ENCODE results near the gene LRRIQ1.
"Not testable (repeated sequence)": the region's sequence is repeated elsewhere in the genome, so short reads cannot be mapped to it uniquely, and the experiment has no call there.

The LRRIQ1 gene

GRCh38 chr12:85224339-85224738 lies 188.2 kb downstream of the LRRIQ1 start:
- H3K9me3 ChIP-seq (ENCODE audit: insufficient read depth, low read depth, low read length); H3K36me3 ChIP-seq (ENCODE audit: insufficient read depth, low read depth, low read length); H3K27ac ChIP-seq (ENCODE audit: low read length); H3K4me3 ChIP-seq (ENCODE audit: low read length); H3K27me3 ChIP-seq (ENCODE audit: insufficient read depth, low read length); H3K4me1 ChIP-seq (ENCODE audit: insufficient read depth, low read length); H3K9ac ChIP-seq (ENCODE audit: low read depth, low read length): not testable (repeated sequence)

GRCh38 chr12:85225501-85225900 lies 189.3 kb downstream of the LRRIQ1 start:
- no peaks in the 10 kb centered on the region for H3K9me3 ChIP-seq (ENCODE audit: insufficient read depth, low read depth, low read length)
- no peak overlapping the region for H3K4me3 ChIP-seq (ENCODE audit: low read length)
- no peaks in the 10 kb centered on the region for H3K4me1 ChIP-seq (ENCODE audit: insufficient read depth, low read length)
- H3K27me3 ChIP-seq (ENCODE audit: insufficient read depth, low read length): no peaks in the 10 kb centered on the region
- H3K36me3 ChIP-seq (ENCODE audit: insufficient read depth, low read depth, low read length): no peaks in the 10 kb centered on the region
- no peak overlapping the region for H3K27ac ChIP-seq (ENCODE audit: low read length)
- H3K9ac ChIP-seq (ENCODE audit: low read depth, low read length): no peak overlapping the region

DNA sequence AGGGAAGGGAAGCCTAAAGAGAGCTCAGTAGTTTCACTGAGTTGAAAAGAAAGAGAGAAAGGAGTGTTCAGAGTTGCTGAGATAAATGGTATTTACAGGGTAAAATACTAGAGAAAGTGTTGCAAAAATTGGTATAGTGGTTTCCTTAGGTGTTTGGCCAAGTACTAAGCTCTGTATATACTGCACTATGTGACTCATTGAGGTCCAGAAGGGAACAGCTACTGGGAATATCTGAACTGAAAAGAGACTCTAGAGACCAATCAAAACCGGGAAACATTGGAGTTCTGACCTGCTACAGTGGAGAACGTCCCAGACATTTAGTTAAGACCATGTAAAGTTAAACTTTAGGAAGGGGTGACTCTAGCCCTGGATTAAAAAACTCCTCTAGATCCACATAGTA lies 201.2 kb downstream of the LRRIQ1 start:
- no peak overlapping the region for H3K27ac ChIP-seq (ENCODE audit: low read length)
- H3K9ac ChIP-seq (ENCODE audit: low read depth, low read length): no peak overlapping the region
- H3K4me1 ChIP-seq (ENCODE audit: insufficient read depth, low read length): no peaks in the 10 kb centered on the region

GRCh38 chr12:85244561-85244960 lies 208.4 kb downstream of the LRRIQ1 start:
- no peak overlapping the region for H3K27ac ChIP-seq (ENCODE audit: low read length)

More for the DNA sequence above, 201.2 kb downstream of the LRRIQ1 start:
- H3K4me3 ChIP-seq (ENCODE audit: low read length): no peak overlapping the region
- no peaks in the 10 kb centered on the region for H3K27me3 ChIP-seq (ENCODE audit: insufficient read depth, low read length)
- H3K9me3 ChIP-seq (ENCODE audit: insufficient read depth, low read depth, low read length): no peaks in the 10 kb centered on the region; the same call in 1 of the 2 replicates
- H3K36me3 ChIP-seq (ENCODE audit: insufficient read depth, low read depth, low read length): no peaks in the 10 kb centered on the region

GRCh38 chr12:85253853-85254252 lies 217.7 kb downstream of the LRRIQ1 start:
- no peak overlapping the region for H3K4me3 ChIP-seq (ENCODE audit: low read length)
- no peaks in the 10 kb centered on the region for H3K4me1 ChIP-seq (ENCODE audit: insufficient read depth, low read length)
- no peak overlapping the region for H3K9ac ChIP-seq (ENCODE audit: low read depth, low read length)
- H3K36me3 ChIP-seq (ENCODE audit: insufficient read depth, low read depth, low read length): no peaks in the 10 kb centered on the region
- H3K27me3 ChIP-seq (ENCODE audit: insufficient read depth, low read length): no peaks in the 10 kb centered on the region
- no peak overlapping the region for H3K27ac ChIP-seq (ENCODE audit: low read length)
- H3K9me3 ChIP-seq (ENCODE audit: insufficient read depth, low read depth, low read length): no peaks in the 10 kb centered on the region

More at GRCh38 chr12:85244561-85244960, 208.4 kb downstream of the LRRIQ1 start:
- H3K4me1 ChIP-seq (ENCODE audit: insufficient read depth, low read length): no peaks in the 10 kb centered on the region
- no peak overlapping the region for H3K4me3 ChIP-seq (ENCODE audit: low read length)
- H3K9me3 ChIP-seq (ENCODE audit: insufficient read depth, low read depth, low read length): no peaks in the 10 kb centered on the region
- no peaks in the 10 kb centered on the region for H3K27me3 ChIP-seq (ENCODE audit: insufficient read depth, low read length)
- no peak overlapping the region for H3K9ac ChIP-seq (ENCODE audit: low read depth, low read length)
- H3K36me3 ChIP-seq (ENCODE audit: insufficient read depth, low read depth, low read length): no peaks in the 10 kb centered on the region

GRCh38 chr12:85257671-85258070 lies 221.5 kb downstream of the LRRIQ1 start:
- no peak overlapping the region for H3K27ac ChIP-seq (ENCODE audit: low read length)
- H3K9ac ChIP-seq (ENCODE audit: low read depth, low read length): no peak overlapping the region
- H3K36me3 ChIP-seq (ENCODE audit: insufficient read depth, low read depth, low read length): no peaks in the 10 kb centered on the region
- no peaks in the 10 kb centered on the region for H3K9me3 ChIP-seq (ENCODE audit: insufficient read depth, low read depth, low read length)
- H3K4me1 ChIP-seq (ENCODE audit: insufficient read depth, low read length): no peaks in the 10 kb centered on the region
- H3K4me3 ChIP-seq (ENCODE audit: low read length): no peak overlapping the region
- H3K27me3 ChIP-seq (ENCODE audit: insufficient read depth, low read length): no peaks in the 10 kb centered on the region

GRCh38 chr12:85260447-85260846 lies 224.3 kb downstream of the LRRIQ1 start:
- no peak overlapping the region for H3K27ac ChIP-seq (ENCODE audit: low read length)
- no peaks in the 10 kb centered on the region for H3K9me3 ChIP-seq (ENCODE audit: insufficient read depth, low read depth, low read length)
- H3K36me3 ChIP-seq (ENCODE audit: insufficient read depth, low read depth, low read length): no peaks in the 10 kb centered on the region
- H3K4me1 ChIP-seq (ENCODE audit: insufficient read depth, low read length): no peaks in the 10 kb centered on the region
- H3K27me3 ChIP-seq (ENCODE audit: insufficient read depth, low read length): no peaks in the 10 kb centered on the region
- no peak overlapping the region for H3K4me3 ChIP-seq (ENCODE audit: low read length)
- H3K9ac ChIP-seq (ENCODE audit: low read depth, low read length): no peak overlapping the region

GRCh38 chr12:85260896-85261295 lies 224.7 kb downstream of the LRRIQ1 start:
- Histone ChIP-seq H3K9ac (ENCODE audit: low read depth, low read length) (no peak overlapping the region), H3K36me3 (ENCODE audit: insufficient read depth, low read depth, low read length) (no peaks in the 10 kb centered on the region), H3K27ac (ENCODE audit: low read length) (no peak overlapping the region), H3K9me3 (ENCODE audit: insufficient read depth, low read depth, low read length) (no peaks in the 10 kb centered on the region), H3K4me1 (ENCODE audit: insufficient read depth, low read length) (no peaks in the 10 kb centered on the region), H3K4me3 (ENCODE audit: low read length) (no peak overlapping the region), H3K27me3 (ENCODE audit: insufficient read depth, low read length) (no peaks in the 10 kb centered on the region)

- no peak overlapping the region for H3K27ac ChIP-seq (ENCODE audit: low read length)
- no peaks in the 10 kb centered on the region for H3K9me3 ChIP-seq (ENCODE audit: insufficient read depth, low read depth, low read length)
Observed at GRCh38 chr12:85266356-85266755, 230.2 kb downstream of the LRRIQ1 start.

DNA sequence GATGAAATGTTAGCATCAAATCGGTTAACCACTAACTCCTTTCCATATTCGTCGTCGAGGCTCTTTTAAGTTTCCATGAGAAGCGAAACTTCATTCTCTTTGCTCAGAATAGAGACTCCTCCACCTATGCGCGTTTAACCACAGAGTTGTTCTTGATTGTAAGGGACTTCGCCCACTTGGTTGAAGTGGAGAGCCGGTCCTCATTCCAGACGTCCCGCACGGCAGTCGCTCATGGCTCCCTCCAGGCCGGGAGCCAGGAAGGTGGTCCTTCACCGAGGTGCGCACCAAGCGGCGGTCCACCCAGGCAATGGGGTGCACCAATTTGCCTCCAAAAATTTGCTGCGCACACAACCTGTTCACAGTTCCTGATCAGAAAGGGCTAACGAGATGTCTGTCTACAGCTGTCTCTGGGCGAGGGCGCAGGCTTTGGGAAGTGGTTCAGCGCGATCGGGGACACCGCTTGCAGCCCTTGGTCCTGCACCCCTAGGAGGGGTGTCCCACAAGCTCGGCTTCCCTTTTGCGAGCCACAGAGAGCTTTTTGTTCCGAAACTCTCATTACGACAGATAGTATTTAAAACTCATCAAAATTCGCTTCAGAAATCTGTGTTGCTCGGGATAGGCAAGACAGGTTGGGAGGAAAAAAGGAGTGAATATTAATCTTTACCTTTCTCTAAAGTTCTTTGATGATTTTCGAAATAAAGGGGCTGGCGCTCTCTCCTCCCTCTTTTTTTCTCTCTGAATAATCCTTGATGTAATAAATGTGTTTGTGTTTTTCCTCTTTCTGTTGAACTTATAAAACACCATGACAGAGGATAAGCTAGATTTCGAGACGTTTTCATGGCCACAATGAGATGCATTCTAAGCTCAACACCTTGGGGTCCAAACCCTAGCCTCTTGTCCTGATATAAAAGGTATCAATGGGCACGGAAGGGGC lies 237.5 kb downstream of the LRRIQ1 start:
- H3K4me1 ChIP-seq (ENCODE audit: insufficient read depth, low read length): no peaks in the 10 kb centered on the region; the same call in 1 of the 2 replicates
- H3K9ac ChIP-seq (ENCODE audit: low read depth, low read length): no peak overlapping the region
- no peaks in the 10 kb centered on the region for H3K36me3 ChIP-seq (ENCODE audit: insufficient read depth, low read depth, low read length)
- H3K27ac ChIP-seq (ENCODE audit: low read length): no peak overlapping the region
- peaks cover 69% of the 10 kb centered on the region for H3K27me3 ChIP-seq (ENCODE audit: insufficient read depth, low read length)
- H3K9me3 ChIP-seq (ENCODE audit: insufficient read depth, low read depth, low read length): no peaks in the 10 kb centered on the region
- peak overlapping the region; percentile 52; the same call in 1 of the 2 replicates for H3K4me3 ChIP-seq (ENCODE audit: low read length)

More at GRCh38 chr12:85266356-85266755, 230.2 kb downstream of the LRRIQ1 start:
- H3K9ac ChIP-seq (ENCODE audit: low read depth, low read length): no peak overlapping the region
- no peaks in the 10 kb centered on the region for H3K4me1 ChIP-seq (ENCODE audit: insufficient read depth, low read length)
- H3K36me3 ChIP-seq (ENCODE audit: insufficient read depth, low read depth, low read length): no peaks in the 10 kb centered on the region
- no peaks in the 10 kb centered on the region for H3K27me3 ChIP-seq (ENCODE audit: insufficient read depth, low read length)
- H3K4me3 ChIP-seq (ENCODE audit: low read length): no peak overlapping the region

DNA sequence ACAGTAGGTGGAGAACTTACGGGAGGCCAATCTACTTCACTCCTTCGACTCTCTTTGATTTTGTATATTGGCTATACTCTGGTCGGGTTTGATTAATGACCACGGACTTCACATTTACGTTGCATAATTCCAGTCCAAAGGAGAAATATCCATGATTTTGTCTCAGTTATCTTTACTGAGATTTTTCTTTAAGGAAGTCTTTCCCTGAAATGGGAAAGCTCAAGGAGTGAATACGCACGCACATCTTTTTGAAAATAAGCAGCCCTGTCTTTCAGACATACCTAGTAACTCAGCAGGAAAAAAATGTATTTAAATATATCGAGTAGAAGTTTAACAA lies 238.1 kb downstream of the LRRIQ1 start:
- H3K27ac ChIP-seq (ENCODE audit: low read length): no peak overlapping the region
- H3K27me3 ChIP-seq (ENCODE audit: insufficient read depth, low read length): peaks cover 76% of the 10 kb centered on the region
- H3K9me3 ChIP-seq (ENCODE audit: insufficient read depth, low read depth, low read length): no peaks in the 10 kb centered on the region
- H3K4me1 ChIP-seq (ENCODE audit: insufficient read depth, low read length): no peaks in the 10 kb centered on the region; the same call in 1 of the 2 replicates
- H3K4me3 ChIP-seq (ENCODE audit: low read length): no peak overlapping the region
- H3K9ac ChIP-seq (ENCODE audit: low read depth, low read length): no peak overlapping the region
- no peaks in the 10 kb centered on the region for H3K36me3 ChIP-seq (ENCODE audit: insufficient read depth, low read depth, low read length)

GRCh38 chr12:85275374-85275773 lies 239.2 kb downstream of the LRRIQ1 start:
- Histone ChIP-seq H3K4me3 (ENCODE audit: low read length) (no peak overlapping the region), H3K27ac (ENCODE audit: low read length) (no peak overlapping the region), H3K4me1 (ENCODE audit: insufficient read depth, low read length) (no peaks in the 10 kb centered on the region; the same call in 1 of the 2 replicates), H3K27me3 (ENCODE audit: insufficient read depth, low read length) (peaks cover 81% of the 10 kb centered on the region), H3K36me3 (ENCODE audit: insufficient read depth, low read depth, low read length) (no peaks in the 10 kb centered on the region), H3K9ac (ENCODE audit: low read depth, low read length) (no peak overlapping the region), H3K9me3 (ENCODE audit: insufficient read depth, low read depth, low read length) (no peaks in the 10 kb centered on the region)
